Endothelial cell of umbilical vein (primary cell): Measurements from ENCODE around the gene KRT79. TPM values are rescaled to one million over a fixed set of nuclear protein-coding genes. Genes with fewer than 3 reads are reported as not detected.

Experiments
- BruUV-seq: library from RNA; stranded (reverse); fragments of 400-500 nt; replicated peaks from 2 replicates; lab custom pipeline; 2021; lab: Mats Ljungman, UMichigan
- CTCF ChIA-PET: fragments of 300-600, 350-600 bp; sonication (Branson Sonifier 250); formaldehyde crosslinking; loops from one replicate; lab custom pipeline; 2021; ENCODE audit warnings: antibody characterized with exemption, inconsistent platforms; lab: Charles Lee
- POLR2A ChIA-PET: fragments of 300-600, 350-600 bp; sonication (Branson Sonifier 250); formaldehyde crosslinking; loops from one replicate; lab custom pipeline; 2021; ENCODE audit warnings: antibody characterized with exemption, inconsistent platforms; lab: Charles Lee
- DNase-seq: peaks from one replicate; pipeline ENCODE4 v3.0.0-alpha.2; 2011; ENCODE audit warnings: low read depth, low spot score
- FAIRE-seq: peaks from 2 replicates; lab custom pipeline; 2011; peaks lifted over from hg19 to GRCh38; lab: Jason Lieb, UNC
- H2AFZ ChIP-seq: 2 replicates; pipeline ENCODE4 v1.6.0; 2012; ENCODE audit warnings: low read depth, low read length, control low read depth, inconsistent platforms
- H3K27ac ChIP-seq: 2 replicates; pipeline ENCODE4 v1.5.1; 2011; ENCODE audit warnings: low read depth, mild to moderate bottlenecking, control low read depth, low read length, moderate library complexity; ENCODE audit not compliant: insufficient read depth
- H3K27me3 ChIP-seq, 2 experiments: 2 replicates each; pipeline versions ENCODE4 v1.6.0 to v1.6.1; 2011; ENCODE audit warnings: low read length in 2 of 2, mixed read lengths in 1 of 2; ENCODE audit not compliant: control insufficient read depth in 2 of 2, insufficient read depth in 2 of 2
- H3K36me3 ChIP-seq, 2 experiments: 2 replicates in 1 of 2; 3 replicates in 1 of 2; pipeline ENCODE4 v1.5.1; 2011; ENCODE audit warnings: low read length in 2 of 2, mild to moderate bottlenecking in 1 of 2, moderate library complexity in 1 of 2; ENCODE audit not compliant: control insufficient read depth in 2 of 2, insufficient read depth in 2 of 2; ENCODE audit errors: extremely low read depth in 1 of 2
- H3K4me1 ChIP-seq: 3 replicates; pipeline ENCODE4 v1.5.1; 2011; ENCODE audit warnings: mild to moderate bottlenecking, low read length; ENCODE audit not compliant: control insufficient read depth, insufficient read depth; ENCODE audit errors: extremely low read depth
- H3K4me2 ChIP-seq: 2 replicates; pipeline ENCODE4 v1.6.1; 2011; ENCODE audit warnings: low read length, control low read depth, mixed read lengths; ENCODE audit not compliant: insufficient read depth
- H3K4me3 ChIP-seq, 3 experiments: fragments of 200-600 bp in 1 of 3; sonication (generic), shearing (Covaris generic) in 1 of 3; replicated peaks in 1 of 3; 2 replicates each; pipeline ENCODE4 v1.5.1; 2011 to 2016; ENCODE audit warnings: control low read depth in 3 of 3, low read length in 3 of 3, mild to moderate bottlenecking in 2 of 3, inconsistent platforms in 1 of 3, low read depth in 1 of 3, moderate library complexity in 1 of 3; ENCODE audit not compliant: insufficient read depth in 1 of 3
- H3K79me2 ChIP-seq: 2 replicates; pipeline ENCODE4 v1.6.0; 2012; ENCODE audit warnings: low read length, inconsistent platforms; ENCODE audit not compliant: control insufficient read depth, insufficient read depth
- H3K9ac ChIP-seq: replicated peaks from 2 replicates; pipeline ENCODE3; 2011; ENCODE audit warnings: low read length, control low read depth; ENCODE audit not compliant: insufficient read depth; ENCODE audit errors: extremely low read depth
- H3K9me1 ChIP-seq: replicated peaks from 3 replicates; pipeline ENCODE4 v1.6.0; 2011; ENCODE audit warnings: mild to moderate bottlenecking, low read length; ENCODE audit not compliant: control insufficient read depth, insufficient read depth; ENCODE audit errors: extremely low read depth
- H3K9me3 ChIP-seq: replicated peaks from 2 replicates; pipeline ENCODE4 v1.5.1; 2012; ENCODE audit warnings: low read length, inconsistent platforms; ENCODE audit not compliant: control insufficient read depth, insufficient read depth
- H4K20me1 ChIP-seq: replicated peaks from 2 replicates; pipeline ENCODE3; 2011; ENCODE audit warnings: mild to moderate bottlenecking, low read length; ENCODE audit not compliant: control insufficient read depth, insufficient read depth; ENCODE audit errors: extremely low read depth
- CTCF ChIP-seq, 2 donors: IDR thresholded peaks; 1 replicate in 1 of 2; 2 replicates in 1 of 2; pipeline ENCODE4 v1.5.1; 2011; ENCODE audit warnings: low read length in 2 of 2, mild to moderate bottlenecking in 2 of 2, moderate library complexity in 2 of 2, control low read depth in 1 of 2, inconsistent platforms in 1 of 2, low read depth in 1 of 2; ENCODE audit not compliant: insufficient read depth in 1 of 2; ENCODE audit errors: extremely low read depth in 1 of 2
- EZH2 ChIP-seq: IDR thresholded peaks from 2 replicates; pipeline ENCODE4 v1.6.1; 2012; ENCODE audit warnings: borderline replicate concordance, low read depth, mild to moderate bottlenecking, moderate library complexity, low read length, inconsistent platforms; ENCODE audit not compliant: severe bottlenecking
- FOS ChIP-seq: IDR thresholded peaks from 2 replicates; pipeline ENCODE4 v1.6.1; 2011; ENCODE audit warnings: mild to moderate bottlenecking, low read length, moderate library complexity, borderline replicate concordance; ENCODE audit not compliant: insufficient read depth
- GATA2 ChIP-seq: IDR thresholded peaks from 2 replicates; pipeline ENCODE4 v1.7.0; 2011; ENCODE audit warnings: low read depth, mild to moderate bottlenecking, moderate library complexity, mixed read lengths, low read length; ENCODE audit not compliant: insufficient read length, insufficient read depth
- JUN ChIP-seq: IDR thresholded peaks from 2 replicates; pipeline ENCODE4 v1.6.1; 2011; ENCODE audit warnings: borderline replicate concordance, low read depth; ENCODE audit not compliant: insufficient read length, insufficient read depth
- MAX ChIP-seq: IDR thresholded peaks from 2 replicates; pipeline ENCODE4 v1.6.1; 2011; ENCODE audit not compliant: insufficient read depth, insufficient read length
- MYC ChIP-seq: IDR thresholded peaks from one replicate; pipeline ENCODE4 v1.6.1; 2011; ENCODE audit warnings: mild to moderate bottlenecking, low read depth, low read length
- POLR2A ChIP-seq: IDR thresholded peaks from 2 replicates; pipeline ENCODE4 v1.6.1; 2012; ENCODE audit warnings: low read depth, mild to moderate bottlenecking, control low read depth, low read length
- POLR2AphosphoS5 ChIP-seq: IDR thresholded peaks from 2 replicates; pipeline ENCODE4 v1.6.1; 2012; ENCODE audit warnings: low read depth, mild to moderate bottlenecking, control low read depth, low read length, moderate library complexity; ENCODE audit not compliant: insufficient read depth
- dilution Hi-C: fragments of 300-500 bp; cut with MboI; formaldehyde crosslinking; loops from one replicate; pipeline ENCODE4 v1.15.0; 2019; ENCODE audit warnings: low sequenced_read_pairs; ENCODE audit not compliant: extremely low pct_ligation_motif_present
- intact Hi-C: fragments of 100-400 bp; cut with micrococcal nuclease; formaldehyde crosslinking; loops from one replicate; pipeline ENCODE4 v1.10.0; 2022
- polyA plus RNA-seq, 4 experiments: library from polyadenylated mRNA; depleted of rRNA in 3 of 4; stranded (reverse) in 3 of 4; unstranded in 1 of 4; fragments of >200 nt; gene quantifications; 2 replicates each; pipeline versions ENCODE4 v1.2.1 to v1.2.3, GENCODE V29; 2011 to 2012; ENCODE audit warnings: missing spikeins in 1 of 4
- total RNA-seq: library from RNA; stranded (reverse); gene quantifications from 2 replicates; pipeline ENCODE4 v1.2.3, GENCODE V29; 2021

KRT79 gene
- total and polyA plus RNA-seq, 2 donors (not counting 3 experiments of a cell fraction or from before 2014, with no cell fraction given) = not detected

- no TSS peak for BruUV-seq
- DNase-seq (no peak), FAIRE-seq (no peak)
- Histone ChIP-seq H4K20me1 (no peaks in the 10 kb centered on the region), H3K36me3 (no peaks in the 10 kb centered on the region), H3K9me3 (no peaks in the 10 kb centered on the region), H2AFZ (no peak overlapping the region), H3K9ac (no peak overlapping the region), H3K4me1 (no peaks in the 10 kb centered on the region), H3K4me3 (no peak overlapping the region), H3K4me2 (no peak overlapping the region), H3K9me1 (no peaks in the 10 kb centered on the region), H3K27ac (no peak overlapping the region), H3K27me3 (peaks cover 0 to 1% of the 10 kb centered on the region in 2 experiments), H3K79me2 (no peaks in the 10 kb centered on the region)
- dilution Hi-C loops = no loop called here
- ChIA-PET POLR2A (no interaction called here), CTCF (interaction anchor here (1.5 kb wide), 1 partner anchor 50 kb away, joined by 3 read pairs; no protein-coding TSS in a partner anchor)
- intact Hi-C loops = no loop called here
- TF ChIP-seq POLR2AphosphoS5 (no peak), POLR2A (no peak), CTCF (IDR thresholded peaks at IDR 0.05; ENCODE audit: extremely low read depth in 1 of 2, insufficient read depth in 1 of 2, low read depth in 1 of 2, low read length in 2 of 2) (no peak), JUN (no peak), MYC (no peak), EZH2 (no peak), GATA2 (no peak), MAX (no peak), FOS (no peak)
Observed at GRCh38 chr12:52815161-52815560, 18.9 kb downstream of the KRT79 start.
